Left renal cortex interstitium (tissue), 4 donors: ENCODE results near the gene CLRN2. TPM values are rescaled to one million over a fixed set of nuclear protein-coding genes. Genes with fewer than 3 reads are reported as not detected.
A peak's percentile ranks its signal among the peaks of the same experiment; 100 is the strongest.

ENCODE experiments used
- DNase-seq, 4 donors: peaks; one replicate each; pipeline ENCODE4 v3.0.0-alpha.2; 2013; ENCODE audit warnings: low read depth in 4 of 4, low spot score in 2 of 4, missing footprints in 1 of 4
- polyA plus RNA-seq, 4 donors: library from polyadenylated mRNA; unstranded; fragments of 120-200 nt; gene quantifications; one replicate each; pipeline ENCODE4 v1.2.1, GENCODE V29; 2013; ENCODE audit not compliant: insufficient read length in 4 of 4

The CLRN2 gene, protein sequence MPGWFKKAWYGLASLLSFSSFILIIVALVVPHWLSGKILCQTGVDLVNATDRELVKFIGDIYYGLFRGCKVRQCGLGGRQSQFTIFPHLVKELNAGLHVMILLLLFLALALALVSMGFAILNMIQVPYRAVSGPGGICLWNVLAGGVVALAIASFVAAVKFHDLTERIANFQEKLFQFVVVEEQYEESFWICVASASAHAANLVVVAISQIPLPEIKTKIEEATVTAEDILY
- not detected for polyA plus RNA-seq

GRCh38 chr4:17514865-17515264 lies at the start of gene CLRN2:
CLRN2 (plus strand) TSS chr4:17515165; CDS start chr4:17515267, 102 bp downstream.
- DNase-seq, result no peak

- peak in 1 of 4 donors; percentile 48 for DNase-seq
Observed at GRCh38 chr4:17468619-17469221, 46.2 kb upstream of the CLRN2 start.

DNA sequence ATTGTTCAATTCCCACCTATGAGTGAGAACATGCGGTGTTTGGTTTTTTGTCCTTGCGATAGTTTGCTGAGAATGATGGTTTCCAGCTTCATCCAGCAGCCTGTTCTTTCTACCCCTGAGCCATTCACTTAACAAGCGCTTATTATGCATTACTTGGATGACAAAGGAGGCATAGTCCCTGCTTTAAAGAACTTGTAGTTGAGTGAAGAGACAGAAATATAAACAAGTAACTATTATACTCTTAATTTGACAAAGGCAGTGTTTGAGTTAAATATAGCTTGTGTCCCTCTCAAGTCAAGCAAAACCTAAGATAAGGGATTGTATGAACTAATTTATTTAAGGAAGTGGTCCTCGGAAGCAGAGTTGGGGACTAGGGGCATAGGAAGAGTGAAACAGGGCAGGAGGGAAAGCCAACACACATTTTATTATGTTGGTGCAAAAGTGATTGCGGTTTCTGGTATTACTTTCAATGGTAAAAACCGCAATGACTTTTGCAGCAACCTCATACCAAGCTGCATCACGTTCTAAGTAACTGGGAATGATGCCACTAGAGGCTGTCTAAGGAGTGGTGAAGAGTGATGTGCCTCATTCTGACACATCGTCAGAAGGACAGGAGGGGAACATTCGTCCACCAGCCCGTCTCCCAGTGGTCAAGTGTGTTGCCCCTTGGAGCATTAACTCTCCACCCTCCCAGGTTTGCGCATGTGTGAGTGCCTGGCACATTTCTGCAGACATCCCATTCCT lies 44.9 kb upstream of the CLRN2 start:
- no peak for DNase-seq

- DNase-seq, result no peak
Observed at GRCh38 chr4:17475481-17475880, 39.5 kb upstream of the CLRN2 start.

DNA sequence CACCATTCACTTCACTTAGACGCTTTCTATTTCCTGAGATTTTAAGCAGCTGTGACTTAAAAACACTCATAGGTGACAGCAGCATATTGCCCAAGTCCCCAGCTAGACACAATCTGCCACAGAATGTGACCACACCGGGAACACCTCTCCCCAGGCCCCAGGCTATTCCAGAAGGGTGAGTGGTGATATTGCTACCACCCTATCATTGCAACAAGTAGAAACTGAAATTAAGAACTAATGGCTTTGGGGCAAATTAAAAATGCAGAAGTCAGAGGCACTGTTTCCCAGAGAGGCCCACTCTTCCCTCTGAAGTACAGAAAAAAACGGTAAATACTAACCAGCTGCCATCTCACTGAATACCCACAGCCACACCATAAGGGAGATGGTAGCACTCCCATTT lies 38.1 kb upstream of the CLRN2 start:
- no peak for DNase-seq

GRCh38 chr4:17477774-17478472 lies 37.0 kb upstream of the CLRN2 start:
- DNase-seq, result no peak

DNA sequence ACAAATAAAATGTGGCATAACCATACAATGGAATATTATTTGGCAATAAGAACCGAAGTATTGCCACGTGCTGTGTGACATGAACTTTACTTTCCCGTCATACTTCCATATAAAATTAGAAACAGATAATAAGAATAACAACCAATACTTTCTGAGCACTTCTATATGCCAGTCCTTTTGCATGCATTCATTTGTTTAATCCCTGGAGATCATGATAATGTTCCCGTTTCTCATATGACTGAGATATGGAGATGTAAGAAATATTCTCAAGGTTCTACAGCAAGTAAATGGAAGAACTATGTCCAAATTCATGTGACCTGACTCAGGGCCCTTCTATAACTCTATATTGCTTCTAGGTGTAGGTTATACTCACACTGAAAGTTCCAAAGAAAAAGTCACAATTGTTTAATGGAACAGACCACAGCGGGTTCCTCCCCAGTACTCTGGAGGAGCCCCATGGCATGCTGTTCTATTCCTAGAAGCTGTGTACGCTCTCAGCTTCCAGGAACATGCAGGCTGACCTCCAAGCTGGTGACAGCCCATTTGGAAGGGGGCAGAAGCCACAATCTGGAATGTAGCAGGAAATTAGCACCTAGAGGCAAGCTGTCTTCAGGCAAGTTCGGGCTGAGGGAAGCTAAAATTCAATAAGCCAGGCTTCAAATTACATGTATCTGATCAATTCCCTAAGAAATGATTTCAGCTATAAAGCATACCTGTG lies 34.6 kb upstream of the CLRN2 start:
- DNase-seq, result no peak

DNA sequence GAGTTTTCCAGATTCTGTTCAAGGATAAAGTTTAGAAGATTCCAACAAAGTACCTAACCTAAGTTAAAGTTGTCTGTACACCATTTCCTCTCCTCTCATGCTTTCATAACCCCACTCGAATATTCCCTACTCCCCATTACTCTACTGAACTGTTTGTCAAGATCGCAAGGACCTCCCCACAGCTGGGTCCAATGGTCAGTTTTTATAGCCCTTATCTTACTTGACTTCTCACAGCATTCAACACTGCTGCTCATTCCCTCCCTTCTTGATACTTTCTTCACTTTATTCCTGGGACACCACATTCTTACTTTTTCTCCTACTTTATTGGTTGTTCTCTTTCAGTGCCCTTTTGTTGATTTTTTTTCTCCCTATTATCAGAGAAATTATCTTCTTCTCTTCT lies 34.0 kb upstream of the CLRN2 start:
- DNase-seq, result no peak

GRCh38 chr4:17482716-17483115 lies 32.2 kb upstream of the CLRN2 start:
- no peak for DNase-seq

DNA sequence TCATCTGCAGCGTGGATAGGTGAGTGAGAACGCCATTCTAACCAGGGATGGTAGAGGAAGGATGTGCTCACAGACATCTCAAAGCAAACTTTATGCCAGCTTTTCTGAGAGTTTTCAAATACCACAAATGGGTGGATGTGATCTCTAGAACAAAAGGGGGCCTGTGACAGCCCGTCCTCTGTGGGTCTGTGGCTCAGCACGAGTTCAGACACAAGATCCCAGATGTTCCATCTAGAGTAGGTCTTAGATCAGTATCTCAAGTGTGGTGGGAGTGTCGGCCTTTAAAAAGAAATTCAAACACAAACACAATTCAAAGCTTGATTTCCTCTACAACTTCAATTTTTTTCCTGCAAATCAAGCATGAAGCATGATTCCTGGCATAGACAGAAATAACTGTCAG lies 25.8 kb upstream of the CLRN2 start:
- no peak for DNase-seq

DNA sequence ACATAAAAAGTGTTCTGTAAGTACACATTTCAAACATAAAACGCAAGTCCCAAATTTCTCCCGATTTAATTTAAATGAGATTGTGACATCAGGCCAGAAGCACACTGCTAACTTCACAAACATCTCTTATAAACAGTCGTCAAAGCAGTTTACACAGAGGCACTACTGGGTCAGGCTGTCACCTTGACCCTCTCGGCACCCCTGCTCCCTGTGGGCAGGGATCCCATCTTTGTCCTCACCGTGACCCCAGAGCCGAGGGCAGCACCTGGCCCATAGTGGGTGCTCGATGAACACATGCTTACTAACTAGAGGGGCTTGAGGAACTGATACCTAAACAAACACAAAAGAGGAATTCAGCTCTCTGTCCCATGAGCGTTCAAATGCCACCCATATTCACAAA lies 25.2 kb upstream of the CLRN2 start:
- no peak for DNase-seq

GRCh38 chr4:17490575-17491059 lies 24.3 kb upstream of the CLRN2 start:
- no peak for DNase-seq

DNA sequence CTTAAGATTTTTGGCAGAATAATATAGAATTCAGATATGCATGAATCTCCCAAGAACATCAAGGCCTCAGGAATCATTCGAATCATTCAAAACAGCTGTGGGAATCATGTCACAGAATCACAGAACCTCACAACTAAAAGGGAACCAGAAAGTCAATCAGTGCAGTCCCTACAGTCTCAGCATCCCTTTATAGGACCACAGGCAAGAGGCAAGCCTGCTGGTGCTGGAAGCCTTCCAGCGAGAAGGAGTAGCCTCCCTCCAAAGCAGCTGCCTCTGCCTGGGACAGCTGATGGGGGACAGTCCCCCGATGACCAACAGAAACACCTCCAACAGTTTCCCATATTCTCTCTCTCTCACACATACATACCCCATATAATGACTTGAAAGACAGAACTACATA lies 23.8 kb upstream of the CLRN2 start:
- no peak for DNase-seq

GRCh38 chr4:17492058-17492741 lies 22.8 kb upstream of the CLRN2 start:
- no peak for DNase-seq

- DNase-seq, result no peak
Observed at GRCh38 chr4:17492876-17493275, 22.1 kb upstream of the CLRN2 start.

- no peak for DNase-seq
Observed at GRCh38 chr4:17493619-17494018, 21.3 kb upstream of the CLRN2 start.

- DNase-seq, result no peak
Observed at GRCh38 chr4:17494258-17495190, 20.4 kb upstream of the CLRN2 start.

DNA sequence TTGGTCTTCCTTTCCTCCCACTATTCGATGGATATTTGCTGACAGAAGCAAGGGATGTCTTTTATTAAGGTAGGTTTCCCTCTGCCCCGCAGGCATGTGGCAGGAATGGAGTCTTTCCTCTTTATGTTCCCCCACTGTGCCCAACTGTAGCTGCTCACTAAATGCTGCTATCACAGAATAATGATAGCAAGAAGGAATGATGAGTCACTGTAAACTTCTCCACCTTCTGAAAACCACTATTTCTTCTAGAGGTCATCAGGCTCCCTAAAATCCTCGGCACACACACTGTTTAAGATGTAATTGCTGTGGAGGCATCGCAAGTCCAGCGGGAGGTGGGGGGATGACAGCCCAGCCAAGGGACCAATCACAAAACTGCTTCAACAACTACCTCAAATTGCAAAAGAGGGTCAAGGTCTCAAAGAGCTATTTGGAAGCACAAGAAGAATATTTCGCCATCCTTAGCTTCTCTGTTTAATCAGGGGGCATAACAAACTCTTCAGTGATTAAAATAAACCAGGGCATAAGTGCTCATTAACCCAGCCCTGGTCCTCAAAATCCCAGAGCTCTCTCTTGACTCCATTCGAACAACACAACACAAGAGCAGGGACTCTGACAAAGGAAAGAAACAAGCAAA lies 17.0 kb upstream of the CLRN2 start:
- no peak for DNase-seq
